GM18861 (cell line): ENCODE data around the gene RARB.

ENCODE experiments used
- ATAC-seq: cut with Tn5 transposase; IDR thresholded peaks from one replicate; pipeline ENCODE4 v1.9.1; 2021; ENCODE audit not compliant: unreplicated experiment

Gene RARB

DNA sequence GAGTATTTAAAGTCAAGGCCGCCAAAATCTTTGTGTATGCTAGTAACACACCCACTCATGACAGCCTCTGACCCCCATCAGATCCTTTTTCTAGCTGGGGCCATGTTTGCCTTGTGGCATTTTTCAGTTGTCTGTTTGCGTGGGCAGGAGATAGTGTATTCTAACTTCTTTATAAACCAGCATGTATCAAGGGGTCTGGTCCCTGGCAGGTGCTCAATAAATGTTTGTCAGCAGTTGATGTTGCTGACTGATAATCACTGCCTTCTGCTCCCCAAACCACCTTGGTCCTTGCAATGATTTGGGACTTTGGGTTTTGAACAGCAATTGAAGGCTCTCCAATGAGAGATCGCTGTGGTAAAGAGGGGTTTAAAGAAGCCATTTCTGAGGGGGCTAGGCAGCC is 19.2 kb downstream of the RARB start:
- no peak for ATAC-seq

DNA sequence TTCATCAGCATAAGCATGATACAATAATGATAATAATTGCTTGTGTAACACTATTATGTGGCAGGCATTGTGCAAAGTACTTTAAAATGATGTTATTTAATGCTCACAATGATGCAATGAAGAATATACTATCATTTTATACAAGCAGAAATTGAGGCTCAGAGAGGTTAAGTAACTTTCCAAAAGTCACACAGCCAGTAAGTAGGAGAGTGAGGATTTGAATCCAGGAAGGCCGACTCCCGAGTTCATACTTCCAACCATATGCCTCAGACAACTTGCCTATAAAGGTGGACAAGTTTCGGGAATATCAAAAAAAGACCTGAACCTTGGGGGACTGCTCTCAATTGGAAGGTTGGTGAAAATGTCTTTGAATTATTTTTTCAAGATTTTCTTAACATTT is 19.9 kb downstream of the RARB start:
- no peak for ATAC-seq

DNA sequence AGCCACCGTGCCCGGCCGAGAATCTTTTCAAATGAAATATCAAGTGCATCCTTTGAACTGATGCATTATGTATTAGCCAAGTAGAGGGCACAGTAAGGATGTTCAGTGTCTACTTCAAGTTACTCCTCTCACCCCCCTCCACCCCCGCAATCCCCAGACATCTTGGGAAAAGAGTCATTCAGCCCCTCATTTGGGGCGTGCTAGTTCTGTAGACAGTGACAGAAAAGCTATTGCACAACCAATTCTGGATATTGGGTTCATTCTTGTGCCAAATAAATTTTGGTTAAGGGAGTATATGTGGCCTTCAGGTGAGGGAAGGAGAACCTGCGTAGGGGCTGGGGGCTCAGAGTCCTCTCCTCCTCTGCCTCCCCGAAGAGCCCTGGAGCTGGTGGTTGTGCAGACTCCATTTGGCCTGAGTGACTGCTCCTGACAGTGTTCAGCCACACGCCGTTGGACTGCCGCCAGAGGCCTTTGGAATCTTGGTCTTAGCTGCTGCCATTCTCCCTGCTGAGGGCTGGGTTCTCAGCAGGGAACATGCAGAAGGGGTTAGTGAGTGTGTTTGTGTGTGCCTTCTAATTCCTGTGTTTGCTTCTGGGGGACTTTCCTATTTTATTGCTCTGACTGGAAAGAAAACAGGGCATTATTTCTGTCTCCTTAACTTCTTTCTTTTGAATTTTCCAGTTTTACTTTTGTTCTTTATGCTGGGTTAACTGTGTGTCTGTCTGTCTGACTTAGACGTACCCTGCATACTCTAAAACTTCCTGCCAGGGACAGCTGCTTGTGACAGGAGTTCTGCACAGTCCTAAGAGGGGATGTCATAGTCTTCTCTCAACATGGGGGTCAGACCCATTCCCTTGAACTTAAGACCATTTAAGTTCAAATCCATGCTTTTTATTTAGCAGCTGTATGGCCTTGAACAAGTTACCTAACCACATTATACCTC is 21.0 kb downstream of the RARB start:
- ATAC-seq, result no peak

DNA sequence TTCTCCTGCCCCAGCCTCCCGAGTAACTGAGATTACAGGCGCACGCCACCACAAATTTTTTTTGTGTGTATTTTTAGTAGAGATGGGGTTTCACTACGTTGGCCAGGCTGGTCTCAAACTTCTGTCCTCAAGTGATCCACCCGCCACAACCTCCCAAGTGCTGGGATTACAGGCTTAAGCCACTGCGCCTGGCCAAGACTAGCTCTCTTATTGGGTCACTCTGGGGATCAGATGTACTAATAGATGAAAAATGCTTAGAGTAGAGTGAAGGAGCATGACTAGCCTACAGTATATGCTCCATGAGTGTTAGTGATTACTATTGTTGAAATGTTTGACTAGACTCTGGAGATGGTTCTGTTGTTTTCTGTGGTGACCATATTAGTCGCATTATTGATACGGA is 21.8 kb downstream of the RARB start:
- no peak for ATAC-seq

DNA sequence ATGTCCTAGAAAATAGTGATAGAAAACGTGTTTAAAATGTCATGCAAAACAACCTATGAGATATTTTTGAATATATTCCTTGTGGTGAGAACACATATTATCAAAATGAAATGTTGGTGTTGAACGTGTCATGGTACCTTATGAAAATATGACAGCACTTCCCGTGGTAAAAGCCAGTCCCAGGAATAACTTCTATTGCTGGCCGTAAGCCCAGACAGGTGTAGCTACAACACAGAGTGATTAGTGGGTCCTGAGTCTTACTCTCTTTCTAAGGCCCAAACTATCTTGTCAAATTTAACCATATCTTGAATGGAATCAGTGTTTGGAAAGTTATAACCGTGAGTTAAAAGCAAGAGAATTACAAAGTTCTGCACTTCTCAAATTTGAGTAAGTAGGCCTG is 24.1 kb downstream of the RARB start:
- ATAC-seq, result no peak

DNA sequence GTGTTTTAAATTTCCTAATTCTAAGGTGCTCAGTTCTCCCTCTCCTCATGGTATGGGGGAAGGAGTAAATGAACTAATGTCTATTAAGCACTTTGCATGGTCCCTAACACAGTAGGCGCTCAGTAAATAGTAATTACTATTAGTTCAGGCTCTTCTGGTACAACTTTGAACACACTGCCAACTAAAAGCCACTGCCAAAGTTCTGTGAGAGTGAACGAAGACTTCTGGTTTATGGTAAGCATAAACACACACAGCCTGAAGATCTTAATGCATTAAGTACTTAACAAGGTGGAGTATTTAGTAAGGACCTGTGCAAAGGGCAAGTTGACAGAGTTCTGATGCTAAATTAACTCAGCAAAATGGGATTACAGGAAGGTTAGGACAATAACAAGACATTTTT is 24.7 kb downstream of the RARB start:
- no peak for ATAC-seq

DNA sequence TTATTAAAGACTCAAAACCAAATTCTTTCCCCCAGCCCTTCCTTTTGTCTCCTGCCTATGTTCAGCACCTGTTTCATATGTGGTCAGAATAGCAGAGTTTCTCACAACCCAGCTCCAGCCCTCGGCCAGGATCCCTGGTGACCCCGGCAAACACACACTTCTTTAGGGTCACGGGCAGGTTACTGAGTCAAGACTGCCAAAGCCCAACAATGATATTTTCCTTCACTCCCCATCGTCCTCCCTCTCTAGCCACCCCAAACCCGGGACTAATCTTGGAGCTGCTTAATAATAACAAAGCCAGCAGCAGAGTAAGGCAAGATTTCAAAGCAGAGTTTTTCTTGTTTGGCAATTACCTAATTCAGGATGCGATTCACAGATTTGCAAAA is 25.5 kb downstream of the RARB start:
- no peak for ATAC-seq

DNA sequence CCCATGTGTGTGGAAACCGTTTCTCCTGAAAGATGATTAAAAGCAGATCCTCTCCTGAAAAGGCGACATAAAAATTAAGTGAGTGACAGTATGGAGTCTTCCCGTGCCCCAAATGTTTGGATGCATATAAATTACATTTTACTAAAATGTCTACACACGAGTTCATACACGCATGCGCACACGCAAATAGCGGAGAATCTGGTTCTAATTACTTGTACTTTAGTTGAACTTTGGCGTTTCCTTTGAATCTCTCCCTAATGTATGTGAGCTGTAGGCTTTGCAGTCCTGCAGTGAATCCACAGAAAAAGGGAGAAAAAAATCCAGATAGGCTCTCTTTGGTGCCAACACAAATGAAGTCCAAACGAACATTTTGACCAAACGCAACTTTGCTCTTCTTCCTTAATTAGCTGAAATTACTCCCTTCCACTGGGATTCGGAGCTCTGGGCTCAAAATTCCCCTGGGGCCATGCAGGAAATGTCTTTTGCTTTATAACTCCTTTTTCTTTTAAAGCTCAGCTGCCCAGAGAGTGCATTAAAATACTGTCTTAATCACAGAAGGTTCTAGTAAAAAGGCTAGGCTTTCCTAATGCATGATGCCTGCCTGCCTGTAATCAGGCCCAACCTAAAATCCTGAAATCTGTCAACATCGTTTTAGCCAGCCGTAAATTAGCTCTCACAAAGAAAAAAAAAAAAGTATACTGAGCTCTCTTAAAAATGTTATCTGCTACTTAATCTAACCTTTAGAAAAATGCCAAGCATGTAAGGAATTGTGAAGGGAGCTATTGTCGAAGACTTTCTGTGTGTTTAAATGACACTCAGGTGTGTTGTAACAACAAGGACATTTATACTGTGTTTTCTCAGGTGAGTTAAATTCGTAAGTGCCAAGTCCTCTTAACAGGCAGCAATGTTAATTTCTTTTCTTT is 26.2 kb downstream of the RARB start:
- ATAC-seq, result no peak

DNA sequence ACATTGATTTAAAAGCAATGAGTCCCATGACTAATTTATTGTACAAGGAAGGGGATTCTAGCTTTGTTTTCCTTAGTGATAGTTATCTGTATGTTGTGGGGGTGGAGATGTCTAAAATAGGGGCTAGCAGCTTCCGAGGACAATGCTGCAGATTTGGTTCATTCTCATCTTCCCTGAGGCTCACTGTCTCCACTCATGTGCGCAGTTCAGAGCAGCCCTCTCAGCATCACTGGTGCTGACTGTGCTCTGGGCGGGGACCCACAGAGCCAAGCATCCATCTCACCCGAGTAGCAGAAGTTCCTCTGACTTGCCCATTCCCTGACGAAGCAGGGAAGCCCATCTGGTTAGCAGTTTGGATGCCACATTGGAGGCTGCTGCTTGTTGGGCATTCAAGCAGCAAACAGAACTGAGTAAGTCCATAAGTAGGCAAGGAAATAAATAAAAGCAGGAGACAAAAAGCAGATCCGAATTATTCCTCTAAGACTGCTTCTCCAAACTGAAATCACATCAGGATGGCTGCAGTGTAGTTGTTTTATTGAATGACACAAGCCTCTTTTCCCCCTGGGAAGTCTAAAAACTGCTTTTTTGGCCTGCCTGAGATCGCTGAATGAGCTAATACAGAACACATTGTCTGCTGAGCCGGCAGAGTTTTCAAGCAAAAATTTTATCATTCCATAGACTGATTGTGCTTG is 27.5 kb downstream of the RARB start:
- ATAC-seq, result no peak

DNA sequence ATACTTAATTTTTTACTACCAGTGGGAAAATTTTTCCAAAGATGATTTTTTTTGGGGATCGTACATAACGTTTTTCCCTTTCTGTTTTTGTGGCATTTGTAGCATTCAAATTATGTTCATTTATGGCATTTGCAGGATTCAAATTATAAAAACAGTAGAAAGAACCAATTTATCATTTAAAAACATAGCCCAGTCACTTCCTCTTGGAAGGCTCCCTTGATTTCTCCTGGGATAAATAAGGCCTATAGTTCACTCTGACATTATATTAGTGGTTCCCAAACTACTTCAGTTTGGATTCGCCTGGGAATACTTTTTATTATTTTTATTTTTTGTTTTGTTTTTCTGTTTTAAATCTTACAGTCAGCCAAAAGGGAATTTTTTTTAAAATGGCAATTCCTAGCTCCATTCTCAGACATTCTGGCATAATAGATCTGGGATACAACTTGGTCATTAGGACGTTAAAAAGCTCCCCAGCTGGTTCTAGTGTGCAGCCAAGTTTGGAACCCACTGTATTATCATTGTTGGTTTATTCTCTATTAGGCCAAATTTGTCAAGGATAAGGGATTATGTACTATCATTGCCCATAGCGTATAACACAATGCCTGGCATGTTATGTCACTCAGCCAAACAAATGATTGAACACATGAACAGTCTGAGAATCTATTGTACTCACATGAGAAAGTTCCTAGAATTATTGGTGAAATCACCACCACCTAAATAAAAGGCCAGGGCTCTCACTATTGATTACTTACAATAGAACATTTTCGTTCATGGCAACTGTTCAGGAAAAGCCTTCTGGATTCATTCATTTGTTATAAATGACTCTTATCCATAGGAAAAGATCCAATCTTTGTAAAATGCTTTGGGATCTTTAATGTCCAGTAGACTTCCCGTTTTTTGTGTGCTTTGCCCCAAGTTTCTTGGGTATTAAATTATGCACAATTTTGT is 28.9 kb downstream of the RARB start:
- no peak for ATAC-seq

DNA sequence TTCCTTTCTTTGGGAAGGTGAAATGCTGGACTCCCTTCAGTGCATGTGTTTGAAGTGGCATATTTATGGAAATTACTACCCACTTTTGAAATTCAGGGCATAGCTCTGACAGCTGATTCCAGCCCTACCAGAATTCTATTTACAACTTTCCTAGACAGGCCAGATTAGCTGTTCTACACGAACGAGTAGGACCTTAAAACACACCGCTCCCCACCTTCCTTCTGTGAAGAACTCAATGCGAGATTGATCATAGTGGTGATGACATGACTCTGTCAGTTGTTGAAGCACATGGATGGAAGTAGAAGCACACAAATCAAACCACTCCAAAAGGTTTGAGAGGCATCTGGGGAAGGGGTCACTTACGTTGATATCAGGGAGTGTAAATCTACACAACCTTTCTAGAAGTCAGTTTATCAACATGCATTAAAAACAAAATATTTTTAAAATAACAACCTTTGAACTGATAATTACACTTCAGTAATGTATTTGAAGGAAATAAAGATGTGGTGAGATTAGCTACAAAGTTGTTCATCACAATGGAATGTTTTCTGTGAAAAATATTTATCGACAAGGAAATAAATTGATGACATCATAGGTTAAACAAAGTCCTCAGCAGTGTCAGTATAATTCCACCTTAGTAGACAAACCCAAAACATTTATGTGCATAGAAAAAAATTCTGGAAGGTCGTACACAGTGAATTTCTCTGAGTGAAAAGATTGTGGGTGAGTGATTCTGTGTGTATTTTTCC is 29.8 kb downstream of the RARB start:
- ATAC-seq, result no peak

DNA sequence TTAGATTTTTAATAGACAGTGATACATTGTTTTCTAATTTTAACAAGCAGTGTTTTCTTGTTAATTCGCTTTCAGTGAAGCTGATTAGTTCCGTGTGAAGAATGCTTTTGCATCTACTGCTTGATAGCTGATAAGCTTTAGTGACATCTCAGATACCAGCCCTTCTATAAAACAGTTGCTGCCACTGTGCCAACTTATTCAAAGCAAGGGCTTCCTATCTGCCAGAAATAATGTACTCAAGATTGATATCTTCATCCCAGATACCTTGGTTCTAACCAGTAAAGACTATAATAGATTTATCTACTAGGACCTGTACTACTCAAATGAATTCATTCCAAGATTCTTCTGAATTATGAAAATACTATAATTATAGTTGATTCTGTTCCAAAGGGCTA is 30.4 kb downstream of the RARB start:
- ATAC-seq, result no peak

DNA sequence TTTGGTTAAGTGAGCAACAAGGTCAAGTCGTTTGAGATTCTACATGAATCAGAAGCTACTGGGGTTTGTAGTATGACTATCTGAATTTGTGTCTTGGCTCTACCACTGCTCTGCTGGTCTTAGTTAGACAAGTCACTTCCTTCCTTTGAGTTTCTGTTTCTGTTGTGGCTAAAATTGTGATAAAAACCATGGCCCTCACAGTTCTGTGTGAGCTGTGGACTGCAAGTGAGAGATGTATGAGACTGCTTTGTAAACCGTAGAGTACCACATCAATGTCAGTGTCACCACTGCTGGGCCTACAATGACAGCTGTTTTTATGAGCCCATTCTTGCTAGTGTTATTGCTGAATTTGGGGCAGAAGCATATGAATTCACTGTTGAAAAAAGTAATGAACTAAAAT is 32.7 kb downstream of the RARB start:
- ATAC-seq, result peak; percentile 90

DNA sequence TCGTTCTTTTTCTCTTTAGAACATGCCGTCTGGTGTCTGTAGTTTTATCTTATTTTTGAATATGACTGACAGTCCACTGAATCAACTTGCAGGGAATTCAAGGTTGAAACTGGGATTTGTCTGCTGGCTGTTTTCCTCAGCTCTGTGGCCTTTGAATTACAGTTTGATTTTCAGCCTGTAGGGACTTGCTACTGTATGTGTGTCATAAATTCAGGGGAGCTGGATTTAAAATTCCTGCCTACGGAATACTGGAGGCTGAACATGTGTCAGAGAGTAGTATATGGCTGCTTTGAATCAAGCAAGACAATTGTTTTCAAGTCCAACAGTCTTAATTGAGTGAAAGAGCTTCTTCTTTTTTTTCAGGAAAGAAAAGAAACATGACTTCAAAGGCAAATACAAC is 33.9 kb downstream of the RARB start:
- ATAC-seq, result no peak

DNA sequence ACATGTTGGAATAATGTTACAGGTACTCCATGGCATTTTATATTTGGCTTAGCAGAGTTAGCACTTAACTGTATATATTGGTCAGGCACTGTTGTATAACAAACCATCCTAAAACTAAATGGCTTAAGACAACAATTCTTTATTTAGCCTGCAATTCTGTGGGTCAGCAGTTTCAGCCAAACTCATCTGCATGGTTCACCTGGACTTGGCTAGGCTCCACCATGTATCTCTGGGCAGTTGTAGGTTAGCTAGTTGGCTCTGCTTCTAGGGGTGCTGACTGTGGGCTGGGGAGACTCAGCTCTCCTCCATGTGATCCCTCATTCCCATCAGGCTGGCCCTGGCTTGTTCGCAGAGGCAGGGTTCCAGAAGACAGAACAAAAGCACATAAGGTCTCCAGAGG is 34.4 kb downstream of the RARB start:
- ATAC-seq, result no peak

DNA sequence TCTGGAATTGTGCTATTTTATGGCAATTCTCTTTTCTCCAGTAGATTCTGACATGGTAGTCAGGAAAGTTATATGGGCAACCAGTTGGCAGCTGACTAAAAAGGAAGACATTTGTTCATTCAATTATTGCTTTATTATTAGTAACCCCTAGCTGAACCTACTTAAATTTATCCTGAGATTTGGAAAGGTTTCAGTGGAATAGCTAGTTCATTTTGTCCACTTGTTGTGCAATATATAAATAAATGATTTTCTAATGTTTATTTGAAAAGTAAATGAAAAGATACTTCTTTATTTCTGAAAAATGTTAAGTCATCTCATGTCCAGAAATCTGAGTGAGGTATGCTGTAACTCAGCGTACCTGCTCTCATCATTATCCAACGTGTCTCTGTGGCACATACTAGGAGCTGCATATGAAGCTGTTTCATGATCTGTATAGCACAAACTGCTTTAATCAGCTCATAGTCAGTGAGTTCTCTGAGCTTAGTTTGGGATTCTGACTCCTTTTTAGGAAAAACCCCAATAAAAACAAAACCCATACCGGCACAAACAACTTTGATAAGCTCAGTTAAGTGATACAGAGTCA is 35.9 kb downstream of the RARB start:
- ATAC-seq, result no peak

DNA sequence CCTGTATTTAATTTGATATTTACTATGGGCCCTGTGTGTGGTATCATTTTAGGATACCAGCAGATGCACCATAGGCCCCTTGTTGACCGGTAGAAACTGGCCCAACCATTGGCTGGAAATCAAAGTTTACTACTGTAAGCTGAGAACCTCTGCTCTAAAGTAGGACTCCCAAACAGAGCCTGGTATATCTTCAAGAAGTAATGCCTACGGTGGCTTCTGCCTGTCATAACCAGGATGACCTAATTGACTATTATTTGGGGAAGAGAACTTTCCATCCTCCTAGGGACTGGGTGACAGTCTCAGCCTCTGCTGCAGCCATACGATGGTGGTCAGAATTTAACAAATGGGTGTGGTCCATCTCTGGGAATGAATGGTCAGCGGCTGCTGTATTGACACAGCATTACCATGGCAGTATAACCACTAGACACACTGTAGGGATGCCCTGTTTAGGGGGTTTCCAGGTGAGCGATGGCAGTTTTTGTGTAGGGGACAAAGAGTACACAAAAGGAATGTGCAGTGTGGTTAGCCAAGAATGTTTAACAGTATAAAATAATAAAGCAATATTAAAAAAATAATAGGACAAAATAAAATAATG is 37.3 kb downstream of the RARB start:
- ATAC-seq, result no peak

DNA sequence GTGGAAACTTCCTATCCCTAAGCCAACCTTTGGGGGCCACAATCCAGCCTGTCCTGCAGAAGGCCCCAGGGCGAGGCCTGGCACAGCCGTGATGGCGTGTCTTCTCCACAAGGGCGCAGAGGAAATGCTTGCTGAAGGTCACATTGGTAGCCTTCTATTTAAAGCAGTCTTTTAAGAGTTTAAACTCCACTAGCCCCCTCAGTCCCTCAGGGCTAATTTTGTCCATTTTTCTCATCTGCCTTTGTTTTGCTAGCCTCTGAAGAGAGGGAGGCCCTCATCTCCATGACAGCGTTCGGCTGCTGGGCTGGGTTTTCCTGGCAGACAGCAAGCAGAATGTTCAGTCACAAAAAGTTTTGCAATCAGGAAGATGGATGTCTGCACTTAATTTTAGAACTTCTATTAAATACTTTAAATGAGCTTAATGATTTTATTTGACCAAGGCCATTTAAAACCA is 40.8 kb downstream of the RARB start:
- ATAC-seq, result no peak

DNA sequence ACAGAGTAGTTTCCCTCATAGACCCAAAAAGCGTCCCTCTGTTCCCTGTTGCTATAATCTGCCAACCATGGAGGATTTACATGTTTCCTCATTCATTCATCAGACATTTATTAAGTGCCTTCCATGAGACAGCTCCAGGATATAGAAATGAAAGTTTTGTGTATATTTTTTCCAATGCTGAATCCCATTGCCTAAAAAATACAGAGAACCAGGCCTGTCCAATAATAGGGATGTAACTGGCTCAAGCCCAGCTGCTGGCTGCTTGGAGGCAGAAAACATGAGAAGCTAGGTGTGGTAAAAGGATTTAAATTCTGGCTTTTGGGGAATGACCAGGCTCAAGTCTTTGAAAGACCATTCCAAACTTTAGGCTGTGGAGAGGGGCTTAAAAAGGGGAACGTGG is 41.5 kb downstream of the RARB start:
- ATAC-seq, result no peak
